A549 (cell line): ENCODE data around the gene TTC5.

ENCODE experiments used
- BHLHE40 ChIP-seq: IDR thresholded peaks from 2 replicates; pipeline ENCODE4 v1.6.1; 2012; ENCODE audit warnings: low read depth, low read length, inconsistent platforms
- CEBPB ChIP-seq, 2 experiments: fragments of >200 bp in 1 of 2; sonication (Bioruptor Twin) in 1 of 2; formaldehyde crosslinking in 1 of 2; IDR thresholded peaks; 2 replicates each; pipeline ENCODE4 v1.6.1; 2012 to 2016
- EP300 ChIP-seq, 2 experiments: fragments of >200 bp; sonication (Bioruptor Twin); formaldehyde crosslinking; IDR thresholded peaks; 2 replicates in 1 of 2; 3 replicates in 1 of 2; pipeline ENCODE4 v1.6.1; 2016 to 2017
- FOSL2 ChIP-seq, 2 experiments: fragments of 450-650 bp in 1 of 2; fragments of >200 bp in 1 of 2; sonication (Bioruptor Twin) in 1 of 2; formaldehyde crosslinking; IDR thresholded peaks; 2 replicates each; pipeline versions ENCODE4 v1.5.0 to v1.6.1; 2016 to 2020; ENCODE audit warnings: mild to moderate bottlenecking in 1 of 2, moderate library complexity in 1 of 2
- MAFK ChIP-seq: fragments of 450-650 bp; IDR thresholded peaks from 2 replicates; pipeline ENCODE4 v1.6.1; 2014; ENCODE audit not compliant: partially characterized antibody
- POLR2A ChIP-seq: IDR thresholded peaks from 2 replicates; pipeline ENCODE4 v1.6.1; 2012; ENCODE audit warnings: mild to moderate bottlenecking, low read length
- RCOR1 ChIP-seq: fragments of 150-350 bp; IDR thresholded peaks from 2 replicates; pipeline ENCODE4 v1.6.1; 2014; ENCODE audit warnings: antibody characterized with exemption, low read length, low read depth
- RFX5 ChIP-seq: fragments of 450-650 bp; IDR thresholded peaks from 2 replicates; pipeline ENCODE4 v1.7.1; 2014; ENCODE audit warnings: antibody characterized with exemption, mild to moderate bottlenecking, moderate library complexity
- ZNF302 ChIP-seq: fragments of 250-450 bp; sonication (Bioruptor Pico); IDR thresholded peaks from 2 replicates; pipeline ENCODE4 v1.9.0; 2021; ENCODE audit warnings: inconsistent platforms, mild to moderate bottlenecking, moderate library complexity
- TF ChIP-seq, protein P1 (sequence below): fragments of >200 bp; sonication (Bioruptor Twin); formaldehyde crosslinking; IDR thresholded peaks from 3 replicates; pipeline ENCODE4 v1.5.1; 2016

DNA sequence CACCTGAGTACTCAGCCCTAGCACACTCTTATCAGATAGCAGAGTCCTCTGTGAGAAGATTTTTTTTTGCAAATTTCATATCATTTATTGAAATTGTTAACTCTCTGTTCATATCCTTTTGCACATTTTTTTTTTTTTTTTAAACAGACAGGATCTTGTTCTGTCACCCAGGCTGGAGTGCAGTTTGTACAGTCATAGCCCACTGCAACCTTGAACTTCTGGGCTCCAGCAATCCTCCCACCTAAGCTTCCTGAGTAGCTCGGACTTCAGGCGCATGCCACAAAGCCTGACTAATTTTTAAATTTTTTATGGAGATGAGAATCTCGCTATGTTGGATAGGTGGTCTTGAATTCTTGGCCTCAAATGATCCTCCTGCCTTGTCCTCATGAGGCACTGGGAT, 42.0 kb upstream of the TTC5 start:
- no peak for TF ChIP-seq FOSL2 (IDR thresholded peaks at IDR 0.05)
- no peak for TF ChIP-seq FOSL2 (CRISPR knock-in tag; IDR thresholded peaks at IDR 0.05)
- TF ChIP-seq, protein P1, sequence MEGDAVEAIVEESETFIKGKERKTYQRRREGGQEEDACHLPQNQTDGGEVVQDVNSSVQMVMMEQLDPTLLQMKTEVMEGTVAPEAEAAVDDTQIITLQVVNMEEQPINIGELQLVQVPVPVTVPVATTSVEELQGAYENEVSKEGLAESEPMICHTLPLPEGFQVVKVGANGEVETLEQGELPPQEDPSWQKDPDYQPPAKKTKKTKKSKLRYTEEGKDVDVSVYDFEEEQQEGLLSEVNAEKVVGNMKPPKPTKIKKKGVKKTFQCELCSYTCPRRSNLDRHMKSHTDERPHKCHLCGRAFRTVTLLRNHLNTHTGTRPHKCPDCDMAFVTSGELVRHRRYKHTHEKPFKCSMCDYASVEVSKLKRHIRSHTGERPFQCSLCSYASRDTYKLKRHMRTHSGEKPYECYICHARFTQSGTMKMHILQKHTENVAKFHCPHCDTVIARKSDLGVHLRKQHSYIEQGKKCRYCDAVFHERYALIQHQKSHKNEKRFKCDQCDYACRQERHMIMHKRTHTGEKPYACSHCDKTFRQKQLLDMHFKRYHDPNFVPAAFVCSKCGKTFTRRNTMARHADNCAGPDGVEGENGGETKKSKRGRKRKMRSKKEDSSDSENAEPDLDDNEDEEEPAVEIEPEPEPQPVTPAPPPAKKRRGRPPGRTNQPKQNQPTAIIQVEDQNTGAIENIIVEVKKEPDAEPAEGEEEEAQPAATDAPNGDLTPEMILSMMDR: no peak
- no peak for TF ChIP-seq BHLHE40
- no peak for TF ChIP-seq POLR2A
- no peak for TF ChIP-seq MAFK
- no peak for TF ChIP-seq RCOR1
- TF ChIP-seq RFX5: no peak
- TF ChIP-seq ZNF302: no peak
- no peak for TF ChIP-seq EP300 (IDR thresholded peaks at IDR 0.05)
- TF ChIP-seq CEBPB (IDR thresholded peaks at IDR 0.05): no peak
